NK-92 (cell line): ENCODE measurements around the gene APC2.

Experiments used
- DNase-seq: peaks from one replicate; lab custom pipeline; 2025; ENCODE audit not compliant: unreplicated experiment; lab: John Stamatoyannopoulos, UW

The APC2 gene

GRCh38 chr19:1465191-1466016 lies 15.5 kb downstream of the APC2 start:
- DNase-seq: no peak

- DNase-seq: no peak
These were observed 16.1 kb downstream of the APC2 start for GRCh38 chr19:1466018-1466460.

- no peak for DNase-seq
These were observed 16.7 kb downstream of the APC2 start for GRCh38 chr19:1466461-1467214.

- no peak for DNase-seq
These were observed 17.2 kb downstream of the APC2 start for GRCh38 chr19:1467215-1467489.

- no peak for DNase-seq
These were observed 17.8 kb downstream of the APC2 start for GRCh38 chr19:1467490-1468273.

GRCh38 chr19:1468274-1468820 lies 18.4 kb downstream of the APC2 start:
- no peak for DNase-seq

- no peak for DNase-seq
These were observed 18.9 kb downstream of the APC2 start for GRCh38 chr19:1468821-1469254.

- no peak for DNase-seq
These were observed 19.5 kb downstream of the APC2 start for GRCh38 chr19:1469255-1470054.

GRCh38 chr19:1470055-1470304 lies 20.1 kb downstream of the APC2 start:
- DNase-seq: no peak

GRCh38 chr19:1470305-1471009 lies 20.5 kb downstream of the APC2 start:
- DNase-seq: no peak

- no peak for DNase-seq
These were observed 21.1 kb downstream of the APC2 start for GRCh38 chr19:1471010-1471514.

- no peak for DNase-seq
These were observed 21.7 kb downstream of the APC2 start for GRCh38 chr19:1471515-1472160.

- no peak for DNase-seq
These were observed 22.5 kb downstream of the APC2 start for GRCh38 chr19:1472231-1473084.

GRCh38 chr19:1473085-1473851 lies 23.3 kb downstream of the APC2 start:
- no peak for DNase-seq

- no peak for DNase-seq
These were observed 24.3 kb downstream of the APC2 start for GRCh38 chr19:1474011-1474764.

- DNase-seq: no peak
These were observed 24.9 kb downstream of the APC2 start for GRCh38 chr19:1474765-1475351.
